Esophagus squamous epithelium (tissue), 4 donors: ENCODE measurements around the gene ZNF575.

Source experiments
- POLR2A ChIP-seq, 4 donors: fragments of 450-650 bp; IDR thresholded peaks; one replicate each; pipeline ENCODE4 v1.6.1; 2017; ENCODE audit warnings: antibody characterized with exemption in 4 of 4, mild to moderate bottlenecking in 4 of 4, moderate library complexity in 3 of 4
- TF ChIP-seq, protein P1 (sequence below), 6 experiments: fragments of 450-650 bp in 4 of 6; fragments of 200-600 bp in 2 of 6; sonication (generic) in 2 of 6; IDR thresholded peaks; one replicate each; pipeline ENCODE4 v1.5.1; 2016 to 2019; ENCODE audit warnings: antibody characterized with exemption in 6 of 6, mild to moderate bottlenecking in 4 of 6, moderate library complexity in 4 of 6

DNA sequence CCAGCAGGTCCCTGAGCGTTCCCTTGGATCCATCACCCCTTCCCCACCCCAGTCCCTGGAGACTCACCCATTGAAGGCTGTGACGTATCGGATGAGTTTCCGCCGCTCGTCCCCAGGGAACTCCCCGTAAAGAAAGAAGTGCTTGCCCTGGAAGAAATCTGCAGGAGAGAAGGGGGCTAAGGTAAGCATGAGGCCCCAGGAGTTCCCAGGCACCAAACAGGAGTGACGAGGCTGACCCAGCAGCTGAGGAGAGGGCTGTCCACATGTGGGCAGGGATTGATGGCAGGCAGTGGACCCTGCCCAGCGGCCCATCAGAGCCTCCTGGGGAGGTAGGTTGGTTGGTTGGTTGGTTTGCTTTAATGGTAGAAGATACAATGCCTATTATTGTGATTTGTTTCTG is 11.1 kb downstream of the ZNF575 start:
- TF ChIP-seq, protein P1, sequence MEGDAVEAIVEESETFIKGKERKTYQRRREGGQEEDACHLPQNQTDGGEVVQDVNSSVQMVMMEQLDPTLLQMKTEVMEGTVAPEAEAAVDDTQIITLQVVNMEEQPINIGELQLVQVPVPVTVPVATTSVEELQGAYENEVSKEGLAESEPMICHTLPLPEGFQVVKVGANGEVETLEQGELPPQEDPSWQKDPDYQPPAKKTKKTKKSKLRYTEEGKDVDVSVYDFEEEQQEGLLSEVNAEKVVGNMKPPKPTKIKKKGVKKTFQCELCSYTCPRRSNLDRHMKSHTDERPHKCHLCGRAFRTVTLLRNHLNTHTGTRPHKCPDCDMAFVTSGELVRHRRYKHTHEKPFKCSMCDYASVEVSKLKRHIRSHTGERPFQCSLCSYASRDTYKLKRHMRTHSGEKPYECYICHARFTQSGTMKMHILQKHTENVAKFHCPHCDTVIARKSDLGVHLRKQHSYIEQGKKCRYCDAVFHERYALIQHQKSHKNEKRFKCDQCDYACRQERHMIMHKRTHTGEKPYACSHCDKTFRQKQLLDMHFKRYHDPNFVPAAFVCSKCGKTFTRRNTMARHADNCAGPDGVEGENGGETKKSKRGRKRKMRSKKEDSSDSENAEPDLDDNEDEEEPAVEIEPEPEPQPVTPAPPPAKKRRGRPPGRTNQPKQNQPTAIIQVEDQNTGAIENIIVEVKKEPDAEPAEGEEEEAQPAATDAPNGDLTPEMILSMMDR (IDR thresholded peaks at IDR 0.05) = no peak
- no peak for TF ChIP-seq POLR2A (IDR thresholded peaks at IDR 0.05)
